NCI-H2227 (cell line): ENCODE results near the gene CFTR.
"Not testable (repeated sequence)": the region's sequence is repeated elsewhere in the genome, so short reads cannot be mapped to it uniquely, and the experiment has no call there.

ENCODE experiments used
- DNase-seq: peaks from one replicate; lab custom pipeline; 2025; ENCODE audit not compliant: unreplicated experiment; lab: John Stamatoyannopoulos, UW

Gene CFTR

DNA sequence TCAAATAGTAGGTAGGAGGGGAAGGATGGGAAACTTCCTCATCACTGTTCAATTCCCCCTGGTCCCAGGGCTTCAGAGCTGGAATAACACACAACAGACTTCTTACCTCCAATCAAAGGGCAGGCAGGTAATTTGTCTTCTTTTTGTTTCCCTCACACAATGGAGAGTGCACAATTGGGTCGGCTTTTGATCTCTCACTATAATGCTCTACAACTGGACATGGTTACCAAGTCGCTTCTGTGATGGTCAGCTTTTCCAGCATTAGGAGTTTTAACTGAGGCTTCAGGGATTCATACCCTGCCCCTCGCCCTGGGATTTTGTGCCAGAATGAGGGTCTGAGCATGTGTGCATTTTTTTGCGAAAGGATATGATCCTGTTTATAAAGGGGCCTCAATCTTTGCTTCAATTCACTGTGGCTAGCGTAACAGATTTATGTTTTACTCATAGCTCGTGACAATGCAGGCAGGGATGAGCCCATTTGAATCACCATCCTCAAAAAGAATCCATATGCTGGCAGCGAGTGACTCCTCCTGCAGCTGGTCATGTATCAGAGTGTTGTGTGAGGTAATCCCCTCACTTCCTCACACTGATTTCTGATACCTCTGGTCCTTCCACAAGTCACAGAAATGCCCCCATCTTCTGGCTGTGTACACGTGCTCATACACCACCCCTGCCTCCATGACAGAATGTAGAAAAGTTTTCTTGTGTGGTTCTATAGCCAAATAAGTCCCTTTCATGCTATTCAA, 203.8 kb downstream of the CFTR start:
- no peak for DNase-seq

DNA sequence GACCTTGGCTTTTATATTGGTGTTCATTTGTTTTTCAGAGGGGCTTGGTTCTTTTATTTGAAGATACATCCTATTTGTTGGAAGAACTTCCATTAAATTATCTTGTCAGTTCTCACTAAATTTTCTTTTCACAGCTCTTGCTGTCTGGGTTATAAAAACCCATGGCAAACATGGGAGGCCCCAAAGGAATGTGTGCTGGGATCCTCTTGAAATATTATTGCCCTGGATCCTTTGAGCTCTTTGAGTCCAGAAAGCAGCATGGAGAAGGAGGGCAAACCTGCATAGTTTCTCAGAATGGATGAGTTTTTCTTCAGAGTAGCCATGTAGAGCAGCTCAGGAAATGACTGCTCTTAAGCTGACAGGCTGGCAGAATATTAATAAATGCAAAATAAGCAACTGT, 206.0 kb downstream of the CFTR start:
- DNase-seq: no peak

DNA sequence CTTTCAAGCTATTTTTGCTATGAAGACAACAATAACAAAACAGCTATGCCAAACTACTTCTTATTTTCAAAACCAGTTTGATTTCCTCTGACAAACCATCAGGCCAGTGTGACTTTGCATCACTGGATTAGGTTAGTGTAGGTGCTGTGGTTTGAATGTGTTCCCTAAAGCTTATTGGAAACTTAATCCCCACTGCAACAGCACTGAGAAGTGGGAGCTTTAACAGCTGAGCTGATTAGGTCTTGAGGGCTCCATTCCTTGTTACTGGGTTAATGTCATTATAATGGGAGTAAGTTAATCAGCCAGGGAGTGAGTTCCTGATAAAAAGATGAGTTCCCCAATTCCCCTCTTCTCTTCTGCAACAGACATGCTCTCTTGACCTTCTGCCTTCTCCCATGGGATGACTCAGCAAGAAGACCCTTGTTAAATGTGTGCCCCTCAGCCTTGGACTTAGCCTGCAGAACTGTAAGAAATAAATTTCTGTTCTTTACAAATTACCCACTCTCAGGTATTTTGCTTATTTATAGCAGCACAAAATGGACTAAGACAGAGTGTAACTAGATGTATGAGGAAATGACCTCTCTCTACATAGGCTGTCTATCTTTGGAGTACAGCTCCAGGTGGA, 206.6 kb downstream of the CFTR start:
- no peak for DNase-seq

DNA sequence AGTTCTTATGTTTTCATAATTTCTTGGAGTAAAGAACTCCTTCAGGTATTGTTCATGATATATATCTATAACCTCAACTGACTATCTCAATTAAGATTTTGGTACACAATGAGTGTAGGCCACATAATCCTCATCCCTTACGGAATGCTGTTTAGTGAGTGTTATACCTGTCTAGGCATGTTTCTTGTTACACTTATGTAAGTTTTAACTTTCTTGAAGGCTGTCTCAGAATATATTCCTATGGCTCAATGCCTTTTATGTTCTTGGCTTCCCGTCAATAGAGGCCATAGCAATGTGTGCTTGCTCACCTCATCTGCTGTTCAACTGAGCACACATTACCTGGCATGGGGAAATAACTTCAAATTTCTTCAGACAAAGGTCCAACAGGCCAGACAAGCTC, 208.3 kb downstream of the CFTR start:
- DNase-seq: no peak

DNA sequence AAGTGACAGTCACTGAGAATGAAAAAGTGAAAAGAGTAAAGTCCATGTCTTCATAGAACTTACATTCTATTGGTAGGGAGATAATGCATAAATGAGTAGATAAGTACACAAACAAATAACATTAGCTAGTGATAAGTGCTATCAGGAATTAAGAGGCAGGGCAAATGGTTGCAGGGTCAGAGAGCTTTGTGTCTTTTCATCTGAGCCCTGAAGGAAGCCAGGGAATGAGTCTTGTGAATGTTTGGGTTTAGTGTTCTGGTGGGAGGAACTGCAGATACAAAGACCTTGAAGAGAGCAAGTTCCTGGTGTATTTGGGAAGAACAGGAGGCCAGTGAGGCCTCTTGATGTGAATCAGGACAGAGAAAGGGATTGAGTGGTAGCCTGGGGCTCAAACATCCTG, 209.6 kb downstream of the CFTR start:
- DNase-seq: no peak

DNA sequence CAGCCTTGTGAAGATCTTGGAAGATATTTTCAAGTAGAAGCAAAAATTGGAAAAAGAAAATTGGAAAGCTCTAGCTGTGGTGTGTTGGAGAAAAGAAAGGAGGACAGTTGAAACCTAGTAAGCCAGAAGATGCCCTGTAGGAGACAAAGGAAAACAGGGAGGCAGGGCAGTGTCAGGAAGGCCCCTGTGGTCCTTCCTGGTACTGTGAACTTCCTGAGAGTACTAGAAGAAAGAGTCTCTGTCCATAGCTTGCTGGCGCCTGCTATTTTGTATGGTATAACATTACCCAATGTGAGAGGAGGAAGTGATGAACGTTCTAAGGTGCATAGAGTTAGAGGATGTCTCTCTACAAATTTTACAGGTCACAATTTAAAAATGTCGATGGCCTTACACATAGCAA, 210.3 kb downstream of the CFTR start:
- DNase-seq: no peak

DNA sequence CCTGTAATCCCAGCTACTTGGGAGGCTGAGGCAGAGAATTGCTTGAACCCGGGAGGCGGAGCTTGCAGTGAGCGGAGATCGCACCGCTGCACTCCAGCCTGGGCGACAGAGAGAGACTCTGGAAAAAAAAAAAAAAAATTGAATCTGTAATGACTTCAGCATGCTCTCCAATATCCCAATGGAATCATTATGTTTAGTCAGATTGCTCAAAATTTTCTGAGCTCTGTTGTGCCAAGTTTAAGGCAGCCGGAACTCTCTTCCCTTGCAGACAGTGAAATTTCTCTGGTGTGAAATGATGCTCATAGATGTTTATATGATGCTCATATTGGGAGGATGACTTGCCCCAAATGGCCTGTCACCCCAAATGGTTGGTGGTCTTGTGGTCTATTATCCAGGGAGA, 212.5 kb downstream of the CFTR start:
- DNase-seq: no peak

DNA sequence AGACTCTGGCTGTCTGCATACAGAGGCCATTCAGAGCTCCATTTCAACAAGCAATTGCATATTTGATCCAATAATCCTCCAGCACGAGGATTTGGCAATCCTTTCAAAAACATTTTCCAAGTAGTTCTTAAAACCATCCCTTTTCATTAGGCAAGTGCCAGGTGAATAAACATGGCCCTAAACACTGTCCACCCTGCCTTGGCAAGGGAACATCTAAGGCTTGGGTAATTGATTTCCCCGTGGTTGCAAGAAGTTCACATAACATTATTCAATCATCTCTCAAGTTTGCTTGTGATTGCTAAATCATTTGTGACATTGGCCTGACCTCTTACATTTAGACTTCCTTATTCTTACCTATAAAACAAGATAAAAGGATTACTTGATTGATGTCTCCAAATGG, 218.2 kb downstream of the CFTR start:
- no peak for DNase-seq

DNA sequence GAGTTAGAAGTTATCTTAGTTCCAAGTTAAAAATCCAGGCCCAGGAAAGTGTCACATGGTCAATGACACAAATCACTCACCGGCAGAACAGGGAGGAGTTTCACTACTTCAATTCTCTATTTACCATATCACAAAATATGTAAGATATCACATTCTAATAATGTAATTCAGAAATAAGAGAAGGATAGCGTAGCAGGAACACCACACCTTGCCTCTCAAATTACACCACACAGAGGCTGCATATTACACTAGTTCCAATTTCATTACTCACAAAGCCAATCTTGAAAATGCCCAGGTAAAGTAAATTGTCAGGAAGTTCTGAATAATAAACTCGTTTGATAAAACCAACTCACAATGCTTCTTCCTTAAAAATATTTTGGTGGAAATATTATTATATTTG, 224.2 kb downstream of the CFTR start:
- DNase-seq: no peak

DNA sequence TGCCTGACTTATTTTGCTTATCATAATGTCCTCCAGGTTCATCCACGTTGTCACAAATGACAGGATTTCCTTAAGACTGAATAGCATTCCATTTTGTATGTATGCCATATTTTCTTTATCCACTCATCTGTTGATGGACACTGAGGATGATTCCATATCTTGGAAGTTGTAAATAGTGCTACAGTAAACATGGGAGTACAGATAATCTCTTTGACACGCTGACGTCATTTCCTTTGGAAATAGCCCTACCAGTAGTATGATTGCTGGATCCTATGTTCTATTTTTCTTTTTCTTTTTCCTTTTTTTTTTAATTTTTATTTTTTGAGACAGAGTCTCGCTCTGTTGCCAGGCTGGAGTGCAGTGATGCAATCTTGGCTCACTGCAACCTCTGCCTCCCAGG, 225.8 kb downstream of the CFTR start:
- no peak for DNase-seq

DNA sequence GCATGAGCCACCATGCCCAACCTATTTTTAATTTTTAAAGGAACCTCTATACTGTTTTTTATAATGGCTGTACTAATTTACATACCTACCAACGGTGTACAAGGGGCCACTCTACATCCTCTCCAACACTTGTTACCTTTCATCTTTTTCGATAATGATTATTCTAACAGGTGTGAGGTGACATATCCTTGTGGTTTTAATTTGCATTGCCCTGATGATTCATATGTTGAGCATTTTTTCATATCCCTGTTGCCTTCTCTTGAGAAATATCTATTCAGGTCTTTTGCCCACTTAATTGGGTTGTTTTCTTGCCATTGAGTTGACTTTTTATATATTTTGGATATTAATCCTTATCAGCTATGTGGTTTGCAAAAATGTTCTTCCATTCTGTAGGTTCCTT, 226.4 kb downstream of the CFTR start:
- DNase-seq: no peak

DNA sequence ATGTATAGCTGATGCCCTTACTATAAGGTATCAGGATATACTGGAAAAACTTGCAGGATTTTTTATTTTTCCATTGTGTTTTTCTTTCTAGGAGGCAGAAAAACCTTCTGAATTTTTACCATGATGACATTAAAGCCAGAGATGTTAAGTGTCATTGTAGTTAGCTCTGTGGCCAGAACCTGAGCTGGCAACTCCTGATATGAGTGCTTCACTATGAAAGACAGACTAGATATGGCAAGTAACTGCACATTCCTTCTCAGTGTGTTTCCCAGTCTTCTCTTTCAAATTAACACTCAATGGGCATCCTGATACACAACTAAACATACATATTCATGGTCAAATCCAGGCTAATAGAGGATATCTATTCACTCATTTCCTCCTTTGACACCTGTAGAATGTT, 227.3 kb downstream of the CFTR start:
- DNase-seq: no peak

DNA sequence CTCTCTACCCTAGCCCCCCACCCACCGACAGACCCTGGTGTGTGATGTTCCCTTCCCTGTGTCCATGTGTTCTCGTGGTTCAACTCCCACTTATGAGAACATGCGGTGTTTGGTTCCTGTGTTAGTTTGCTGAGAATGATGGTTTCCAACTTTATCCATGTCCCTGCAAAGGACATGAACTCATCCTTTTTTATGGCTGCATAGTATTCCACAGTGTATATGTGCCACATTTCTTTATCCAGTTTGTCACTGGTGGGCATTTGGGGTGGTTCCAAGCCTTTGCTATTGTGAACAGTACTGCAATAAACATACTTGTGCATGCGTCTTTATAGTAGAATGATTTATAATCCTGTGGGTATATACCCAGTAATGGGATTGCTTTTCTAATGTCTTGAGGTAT, 228.3 kb downstream of the CFTR start:
- not testable (repeated sequence) for DNase-seq

DNA sequence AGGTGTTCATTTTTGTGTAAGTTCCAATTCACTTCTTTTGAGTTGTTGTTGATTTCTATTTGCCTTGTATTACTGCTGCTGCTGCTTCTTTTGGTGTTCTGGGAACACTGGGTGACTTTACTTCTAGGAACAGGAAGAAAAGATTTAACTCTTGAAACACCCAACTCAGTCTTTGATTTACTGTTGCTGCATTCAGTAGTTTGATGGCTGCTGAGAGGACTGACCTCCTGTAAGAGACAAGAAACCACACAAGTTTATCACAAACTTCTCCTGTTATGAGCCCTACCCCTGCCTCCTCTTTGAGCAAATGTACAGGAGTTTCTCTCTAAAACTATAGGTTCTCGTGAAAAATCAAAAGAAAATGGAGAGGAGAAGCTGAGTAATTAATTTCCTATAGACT, 231.7 kb downstream of the CFTR start:
- no peak for DNase-seq

DNA sequence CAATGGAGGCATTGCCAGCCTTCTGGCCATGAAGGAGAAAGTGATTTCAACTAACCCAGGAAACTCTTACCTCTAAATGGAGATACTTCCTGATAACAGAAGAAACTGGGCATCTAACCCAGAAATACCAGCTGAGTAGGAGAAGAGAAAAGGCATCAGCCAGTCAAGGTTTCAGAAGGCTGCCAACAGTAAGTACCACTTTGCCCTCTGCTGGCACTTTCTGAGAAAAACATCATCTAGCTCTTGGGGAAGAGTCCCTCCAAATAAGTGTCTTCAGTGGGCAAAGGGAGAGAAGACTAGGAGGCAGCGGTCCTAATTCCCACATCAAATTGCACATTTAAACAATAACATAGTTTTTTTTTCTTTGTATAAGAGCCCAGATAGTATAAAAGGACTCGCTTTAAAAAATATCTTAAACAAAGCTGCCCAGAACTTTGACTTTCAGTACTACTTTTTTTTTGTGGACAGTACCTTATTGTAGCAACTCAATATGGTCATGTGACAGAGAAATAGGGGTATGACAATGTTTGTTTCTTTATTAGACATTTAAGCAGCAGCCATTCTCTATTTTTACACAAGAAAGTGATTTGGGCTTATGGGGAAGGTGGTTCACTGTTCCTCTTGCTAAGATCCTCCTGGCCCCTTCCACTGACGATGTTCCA, 236.1 kb downstream of the CFTR start:
- DNase-seq: peak; percentile 46

DNA sequence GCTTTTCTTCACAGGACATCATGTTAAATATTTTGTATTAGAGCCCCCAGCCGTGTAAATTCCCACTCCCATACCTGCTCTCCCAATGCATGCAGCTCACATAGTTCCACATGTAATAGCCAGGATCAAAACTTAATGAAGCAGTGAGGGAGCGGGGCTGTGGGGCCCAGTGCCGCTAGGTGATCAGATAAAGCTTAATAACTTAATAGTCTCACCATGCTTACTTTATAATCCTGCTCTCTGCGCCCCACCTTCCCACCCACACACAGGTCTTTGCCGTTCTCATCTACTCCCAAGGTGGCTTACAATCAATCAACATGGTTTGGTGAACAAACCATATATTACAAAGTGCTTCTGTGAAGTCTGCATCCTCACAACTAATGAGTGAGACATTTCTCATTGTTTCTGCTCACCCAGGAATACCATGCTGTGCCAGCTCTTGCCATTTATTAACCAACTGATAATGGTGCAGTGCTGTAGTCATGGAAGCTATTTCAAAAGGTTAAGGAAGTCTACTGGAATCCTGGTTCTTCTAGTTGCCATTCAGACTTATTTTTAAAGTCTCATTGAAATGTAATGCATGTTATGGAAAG, 237.0 kb downstream of the CFTR start:
- DNase-seq: no peak

DNA sequence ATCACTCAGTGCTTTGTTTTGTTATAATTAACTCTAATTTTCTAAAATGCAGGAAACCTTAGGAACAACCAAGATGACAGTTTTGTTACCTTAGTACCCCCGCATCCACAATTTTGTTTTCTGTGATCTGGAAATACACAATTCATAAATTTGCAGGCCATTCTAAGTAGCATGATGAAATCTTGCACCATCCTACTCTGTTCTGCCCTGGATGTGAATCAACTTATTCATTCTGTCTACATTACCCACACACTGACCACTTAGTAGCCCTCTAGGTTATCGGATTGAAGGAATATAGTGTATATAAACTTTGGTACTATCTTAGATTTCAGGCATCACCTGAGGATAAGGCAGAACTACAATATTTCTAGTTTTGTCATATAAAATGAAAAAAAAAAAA, 237.5 kb downstream of the CFTR start:
- DNase-seq: no peak
